ENCODE data around the gene SLK. TPM values are rescaled to one million over a fixed set of nuclear protein-coding genes. Genes with fewer than 3 reads are reported as not detected.

The SLK gene
- total RNA-seq, 1 donor from 2014 or later = 122 TPM

- no peak for DNase-seq
- Mint-ChIP-seq H3K27ac (ENCODE audit: unreplicated experiment) (peak overlapping the region; percentile 24), H3K4me1 (ENCODE audit: low read depth, unreplicated experiment) (peaks cover 26% of the 10 kb centered on the region), H3K4me3 (ENCODE audit: unreplicated experiment) (peak overlapping the region; percentile 15), H3K36me3 (ENCODE audit: unreplicated experiment) (peaks cover 10% of the 10 kb centered on the region), H3K27me3 (ENCODE audit: unreplicated experiment) (peaks cover 19% of the 10 kb centered on the region), H3K9me3 (ENCODE audit: unreplicated experiment) (peaks cover 16% of the 10 kb centered on the region)
- TF ChIP-seq CTCF (IDR thresholded peaks at IDR 0.05; ENCODE audit: partially characterized antibody, unreplicated experiment) = no peak
Observed at GRCh38 chr10:104035194-104036068, 68.5 kb downstream of the SLK start.

- H3K27me3 Mint-ChIP-seq (ENCODE audit: unreplicated experiment) = peaks cover 21% of the 10 kb centered on the region
- TF ChIP-seq CTCF (IDR thresholded peaks at IDR 0.05; ENCODE audit: partially characterized antibody, unreplicated experiment) = no peak
- H3K27ac Mint-ChIP-seq (ENCODE audit: unreplicated experiment) = peak overlapping the region; percentile 4
- H3K4me1 Mint-ChIP-seq (ENCODE audit: low read depth, unreplicated experiment) = peaks cover 26% of the 10 kb centered on the region
- peaks cover 19% of the 10 kb centered on the region for H3K9me3 Mint-ChIP-seq (ENCODE audit: unreplicated experiment)
- no peak for DNase-seq
- peaks cover 10% of the 10 kb centered on the region for H3K36me3 Mint-ChIP-seq (ENCODE audit: unreplicated experiment)
- H3K4me3 Mint-ChIP-seq (ENCODE audit: unreplicated experiment) = no peak overlapping the region
Observed at GRCh38 chr10:104036069-104036384, 69.1 kb downstream of the SLK start.

GRCh38 chr10:104036518-104037260, 69.7 kb downstream of the SLK start:
- no peak for DNase-seq
- Mint-ChIP-seq H3K27me3 (ENCODE audit: unreplicated experiment) (peaks cover 19% of the 10 kb centered on the region), H3K27ac (ENCODE audit: unreplicated experiment) (peak overlapping the region; percentile 17), H3K36me3 (ENCODE audit: unreplicated experiment) (peaks cover 6% of the 10 kb centered on the region), H3K4me3 (ENCODE audit: unreplicated experiment) (no peak overlapping the region), H3K9me3 (ENCODE audit: unreplicated experiment) (peaks cover 19% of the 10 kb centered on the region), H3K4me1 (ENCODE audit: low read depth, unreplicated experiment) (peaks cover 25% of the 10 kb centered on the region)
- TF ChIP-seq CTCF (IDR thresholded peaks at IDR 0.05; ENCODE audit: partially characterized antibody, unreplicated experiment) = no peak

GRCh38 chr10:104037261-104037951, 70.5 kb downstream of the SLK start:
- Mint-ChIP-seq H3K9me3 (ENCODE audit: unreplicated experiment) (peaks cover 23% of the 10 kb centered on the region), H3K27ac (ENCODE audit: unreplicated experiment) (no peak overlapping the region), H3K36me3 (ENCODE audit: unreplicated experiment) (peaks cover 5% of the 10 kb centered on the region), H3K4me3 (ENCODE audit: unreplicated experiment) (no peak overlapping the region), H3K27me3 (ENCODE audit: unreplicated experiment) (peaks cover 21% of the 10 kb centered on the region), H3K4me1 (ENCODE audit: low read depth, unreplicated experiment) (peaks cover 21% of the 10 kb centered on the region)
- no peak for DNase-seq
- TF ChIP-seq CTCF (IDR thresholded peaks at IDR 0.05; ENCODE audit: partially characterized antibody, unreplicated experiment) = no peak

Data from glutamatergic neuron (in vitro differentiated cells).